ENCODE data around the gene CNTNAP2.

CNTNAP2 gene

GRCh38 chr7:146606628-146607027 is 490.0 kb downstream of the CNTNAP2 start:
- DNase-seq (ENCODE audit: low read depth), result no peak

GRCh38 chr7:146619641-146620040 is 503.0 kb downstream of the CNTNAP2 start:
- DNase-seq (ENCODE audit: low read depth), result no peak

- no peak for DNase-seq (ENCODE audit: low read depth)
Observed at GRCh38 chr7:146626912-146627311, 510.3 kb downstream of the CNTNAP2 start.

- DNase-seq (ENCODE audit: low read depth), result no peak
Observed at GRCh38 chr7:146635205-146636032, 518.8 kb downstream of the CNTNAP2 start.

GRCh38 chr7:146636033-146636356 is 519.4 kb downstream of the CNTNAP2 start:
- no peak for DNase-seq (ENCODE audit: low read depth)

- no peak for DNase-seq (ENCODE audit: low read depth)
Observed at GRCh38 chr7:146636581-146636980, 520.0 kb downstream of the CNTNAP2 start.

- DNase-seq (ENCODE audit: low read depth), result no peak
Observed at GRCh38 chr7:146639291-146639690, 522.7 kb downstream of the CNTNAP2 start.

- no peak for DNase-seq (ENCODE audit: low read depth)
Observed at GRCh38 chr7:146641491-146641890, 524.9 kb downstream of the CNTNAP2 start.

- no peak for DNase-seq (ENCODE audit: low read depth)
Observed at GRCh38 chr7:146645383-146645976, 528.9 kb downstream of the CNTNAP2 start.

- DNase-seq (ENCODE audit: low read depth), result no peak
Observed at GRCh38 chr7:146647445-146647844, 530.8 kb downstream of the CNTNAP2 start.

GRCh38 chr7:146652176-146652575 is 535.6 kb downstream of the CNTNAP2 start:
- DNase-seq (ENCODE audit: low read depth), result no peak

GRCh38 chr7:146654048-146654447 is 537.4 kb downstream of the CNTNAP2 start:
- no peak for DNase-seq (ENCODE audit: low read depth)

- DNase-seq (ENCODE audit: low read depth), result no peak
Observed at GRCh38 chr7:146655928-146656797, 539.6 kb downstream of the CNTNAP2 start.

- DNase-seq (ENCODE audit: low read depth), result no peak
Observed at GRCh38 chr7:146656988-146657387, 540.4 kb downstream of the CNTNAP2 start.

- DNase-seq (ENCODE audit: low read depth), result no peak
Observed at GRCh38 chr7:146658604-146659003, 542.0 kb downstream of the CNTNAP2 start.

- DNase-seq (ENCODE audit: low read depth), result no peak
Observed at GRCh38 chr7:146659732-146660131, 543.1 kb downstream of the CNTNAP2 start.

- no peak for DNase-seq (ENCODE audit: low read depth)
Observed at GRCh38 chr7:146660839-146661238, 544.2 kb downstream of the CNTNAP2 start.

GRCh38 chr7:146661435-146661834 is 544.8 kb downstream of the CNTNAP2 start:
- no peak for DNase-seq (ENCODE audit: low read depth)

GRCh38 chr7:146661929-146662328 is 545.3 kb downstream of the CNTNAP2 start:
- no peak for DNase-seq (ENCODE audit: low read depth)

- no peak for DNase-seq (ENCODE audit: low read depth)
Observed at GRCh38 chr7:146665023-146665422, 548.4 kb downstream of the CNTNAP2 start.

GRCh38 chr7:146670532-146670931 is 553.9 kb downstream of the CNTNAP2 start:
- no peak for DNase-seq (ENCODE audit: low read depth)

GRCh38 chr7:146681487-146681886 is 564.9 kb downstream of the CNTNAP2 start:
- DNase-seq (ENCODE audit: low read depth), result no peak

GRCh38 chr7:146683439-146683838 is 566.8 kb downstream of the CNTNAP2 start:
- no peak for DNase-seq (ENCODE audit: low read depth)
